HG03432 (cell line): ENCODE results near the gene FABP1.

ENCODE experiments used
- ATAC-seq: cut with Tn5 transposase; IDR thresholded peaks from one replicate; pipeline ENCODE4 v1.9.1; 2021; ENCODE audit warnings: mild to moderate bottlenecking, moderate library complexity; ENCODE audit not compliant: unreplicated experiment

FABP1 gene

DNA sequence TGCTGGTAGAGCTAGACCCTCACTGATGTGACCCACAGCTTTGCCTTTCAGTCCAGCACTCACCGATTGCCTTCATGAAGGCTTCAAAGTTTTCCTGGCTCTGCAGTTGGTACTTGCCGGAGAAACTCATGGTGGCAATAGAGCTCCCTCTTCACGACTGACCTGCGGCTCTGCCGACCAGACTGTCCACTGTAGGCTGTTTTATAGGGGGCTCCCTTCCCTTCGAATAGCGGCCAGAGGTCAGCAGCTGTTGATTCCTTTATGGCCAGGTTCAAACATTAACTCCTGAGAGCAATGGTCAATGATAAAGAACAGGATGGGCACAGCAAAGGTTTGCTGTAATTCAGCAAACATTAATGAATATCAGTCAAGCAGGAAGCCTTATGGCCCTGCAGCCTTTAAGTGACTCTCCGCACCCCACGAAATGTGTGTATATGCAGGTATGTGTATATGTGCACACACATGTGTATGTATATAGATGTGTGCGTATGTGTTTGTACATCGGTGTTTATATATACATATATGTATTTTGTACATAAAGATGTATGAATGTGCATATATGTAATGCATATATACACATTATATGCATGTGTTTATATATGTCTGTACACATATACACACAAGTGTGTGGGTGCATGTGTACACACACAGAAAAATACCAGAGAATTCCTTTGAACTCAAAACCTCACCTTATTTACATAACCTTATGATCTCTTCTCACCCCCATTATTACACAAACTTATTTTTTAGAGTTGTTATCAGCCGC, at the start of gene FABP1:
Gene FABP1, minus strand, starts transcription at position 175 of the 766 bp plus-strand sequence. Its CDS starts 45 bp downstream, at position 130.
- no peak for ATAC-seq

DNA sequence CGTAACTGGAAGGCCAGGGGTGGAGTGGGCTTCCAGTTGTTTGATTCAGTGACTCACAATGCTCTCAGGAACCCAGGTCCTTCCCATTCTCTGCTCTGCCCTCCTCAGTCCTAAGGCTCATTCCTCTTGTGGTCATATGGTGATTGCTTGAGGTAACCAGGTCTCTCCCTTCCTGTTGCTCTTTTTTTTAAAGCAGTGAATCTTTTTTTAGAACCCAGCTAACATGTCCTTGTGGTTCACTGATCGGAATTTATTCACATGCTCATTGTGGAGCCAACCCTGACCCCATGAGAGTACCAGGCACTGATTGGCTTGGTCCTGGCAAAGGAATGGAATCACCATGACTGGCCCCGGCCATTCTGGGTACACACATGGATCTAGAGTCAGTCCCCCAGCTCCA, 49.7 kb upstream of the FABP1 start:
- ATAC-seq: no peak

DNA sequence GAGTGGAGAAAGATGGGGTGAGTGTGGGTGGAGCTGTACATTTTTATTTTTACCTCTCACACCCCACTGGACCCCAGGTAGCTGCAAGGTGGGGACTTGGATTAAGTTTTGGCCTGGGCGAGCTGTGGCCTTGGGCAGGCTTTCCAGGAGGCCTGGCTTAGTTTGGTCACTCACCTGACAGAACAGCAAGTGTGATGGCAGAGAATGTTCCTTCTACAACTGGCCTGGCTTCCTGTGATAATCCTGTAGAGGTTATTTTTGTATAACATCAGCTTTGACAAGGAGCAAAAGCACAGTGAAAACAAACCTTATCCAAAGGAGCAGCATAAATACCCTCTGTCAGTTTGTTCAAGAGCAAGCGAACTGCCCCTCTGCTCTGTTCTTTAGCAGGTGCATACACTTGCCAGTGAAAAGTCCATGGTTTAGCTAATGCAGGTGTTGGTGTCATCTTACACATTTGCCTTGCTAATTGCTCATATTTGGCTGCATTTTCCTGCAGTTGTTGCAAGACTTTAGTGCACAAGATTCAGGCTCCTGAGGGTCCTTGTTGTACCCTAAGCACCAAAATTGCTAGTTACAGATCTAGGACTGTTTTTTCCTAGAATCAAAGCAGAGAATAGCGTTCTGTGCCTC, 48.6 kb upstream of the FABP1 start:
- no peak for ATAC-seq

DNA sequence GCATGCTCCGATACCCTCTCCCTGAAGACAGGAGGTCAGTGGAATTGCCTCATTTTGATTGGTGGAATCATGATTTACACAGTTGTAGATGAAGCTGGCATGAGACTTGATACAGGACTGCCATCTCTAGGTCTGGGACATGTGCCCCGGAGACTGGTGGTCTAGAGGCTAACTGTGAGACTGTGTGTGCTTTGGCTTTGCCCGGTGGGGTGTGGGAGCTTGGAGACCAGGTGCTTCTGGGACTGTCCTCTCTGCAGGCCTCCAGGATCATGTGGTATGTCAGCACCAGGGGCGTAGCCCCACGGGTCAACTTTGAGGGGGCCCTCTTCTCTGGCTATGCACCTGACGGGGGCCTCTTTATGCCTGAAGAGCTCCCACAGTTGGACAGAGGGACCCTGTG, 45.0 kb upstream of the FABP1 start:
- ATAC-seq: no peak

DNA sequence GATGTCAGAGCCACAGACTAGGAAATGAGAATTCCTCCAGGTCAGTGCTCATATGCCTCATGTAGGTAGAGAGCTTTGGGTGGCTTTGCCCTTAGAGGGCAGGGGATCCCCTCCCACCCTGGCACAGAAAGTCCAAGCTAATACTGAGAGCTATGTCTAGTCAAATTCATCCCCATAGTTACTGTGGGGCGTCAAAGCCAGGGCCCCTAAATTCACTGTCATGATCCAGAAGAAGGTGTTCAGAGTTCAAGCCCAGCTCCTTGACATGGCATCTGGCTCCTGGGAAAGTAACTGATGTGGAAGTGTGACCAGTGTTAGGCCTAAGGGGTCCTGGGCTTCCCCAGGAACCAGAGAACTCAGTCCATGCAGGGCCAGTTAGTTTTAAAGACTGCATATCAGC, 44.1 kb upstream of the FABP1 start:
- no peak for ATAC-seq

DNA sequence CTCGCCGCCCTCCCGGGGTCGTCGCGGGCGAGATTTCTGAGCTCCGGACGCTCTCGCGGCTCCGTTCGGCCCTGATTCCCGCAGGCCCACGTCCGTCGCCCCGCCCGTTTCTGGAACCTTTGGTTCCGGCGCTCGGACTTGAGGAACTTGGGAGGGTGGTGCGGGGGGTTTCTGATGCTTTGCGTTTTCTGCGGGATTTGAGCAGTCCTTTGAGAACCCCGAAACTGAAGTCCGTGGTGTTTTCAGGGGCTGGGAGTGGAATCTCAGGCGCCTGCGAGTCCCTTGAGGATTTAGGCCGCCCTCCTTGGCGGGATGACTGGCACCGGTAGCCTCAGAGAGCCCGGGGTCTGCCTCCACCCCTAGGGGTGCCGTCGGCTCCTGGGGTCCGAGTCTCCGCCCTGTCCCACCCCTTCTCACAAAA, 42.6 kb upstream of the FABP1 start:
- peak; percentile 33 for ATAC-seq

DNA sequence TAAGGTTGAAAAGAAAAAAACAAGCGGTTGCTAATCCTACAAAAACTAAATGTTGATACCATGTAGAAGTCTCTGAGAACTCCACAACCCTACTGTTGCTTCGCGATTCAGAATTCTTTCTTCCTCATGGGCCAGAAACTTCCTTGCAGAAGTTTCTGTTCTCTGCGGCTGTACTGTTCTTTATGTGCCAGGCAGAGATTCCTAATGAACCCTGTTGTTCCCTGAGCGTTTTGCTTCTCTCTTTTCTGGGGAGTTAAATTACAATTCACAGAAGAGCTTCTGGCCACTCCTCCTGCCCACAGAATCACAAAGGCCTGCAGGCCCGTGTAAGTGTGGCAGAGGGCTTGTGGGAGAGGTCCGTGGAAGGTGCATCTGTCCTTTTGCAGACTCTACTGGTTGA, 40.5 kb upstream of the FABP1 start:
- no peak for ATAC-seq

DNA sequence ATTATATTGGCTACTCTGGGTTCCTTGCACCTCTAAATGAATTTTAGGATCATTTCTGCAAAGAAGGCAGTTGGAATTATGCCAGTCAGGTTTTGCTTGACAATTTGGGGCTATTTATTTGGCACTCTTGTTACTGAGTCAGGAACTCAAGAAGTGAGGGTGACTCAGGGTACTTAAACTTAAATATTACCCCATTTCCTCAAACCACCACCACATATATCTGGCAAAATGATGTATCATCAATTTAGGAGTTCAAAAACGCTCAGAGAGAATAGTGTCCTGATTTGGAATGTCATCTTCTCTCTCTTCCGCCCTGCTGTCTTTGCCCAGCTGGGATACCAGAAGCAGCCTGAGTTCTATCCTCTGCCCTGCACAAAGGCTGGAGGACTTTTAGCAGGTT, 39.9 kb upstream of the FABP1 start:
- no peak for ATAC-seq

DNA sequence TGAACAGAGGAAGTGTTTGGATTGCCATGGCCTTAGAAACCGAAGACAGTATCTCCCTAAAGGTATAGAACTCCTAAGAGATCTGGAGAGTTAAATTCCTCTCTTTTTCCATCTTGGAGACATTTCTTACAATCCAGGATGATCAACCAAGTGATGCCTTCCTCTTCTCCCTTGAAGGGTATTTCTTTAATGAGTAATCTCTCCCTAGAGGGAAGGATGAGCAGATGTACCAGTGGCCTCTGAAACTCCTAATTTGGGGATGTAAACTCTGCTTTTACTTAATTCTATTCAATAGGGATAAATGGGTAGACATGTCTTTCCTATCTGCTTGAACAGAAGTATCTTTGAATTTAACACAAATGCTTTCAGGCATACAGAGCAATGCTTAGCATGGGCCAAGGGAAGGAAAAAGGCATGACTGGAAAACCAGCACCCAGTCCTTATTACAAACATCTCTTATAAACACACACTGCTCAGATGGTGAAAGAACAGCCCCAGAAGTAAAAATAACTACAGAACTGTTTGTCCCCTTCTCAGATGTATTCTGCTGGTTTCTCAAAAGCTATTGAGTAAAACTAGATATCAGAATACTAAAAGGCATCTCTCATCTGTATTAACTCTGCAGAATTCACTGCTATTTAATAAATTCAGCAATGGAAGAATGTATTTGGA, 37.6 kb upstream of the FABP1 start:
- no peak for ATAC-seq

DNA sequence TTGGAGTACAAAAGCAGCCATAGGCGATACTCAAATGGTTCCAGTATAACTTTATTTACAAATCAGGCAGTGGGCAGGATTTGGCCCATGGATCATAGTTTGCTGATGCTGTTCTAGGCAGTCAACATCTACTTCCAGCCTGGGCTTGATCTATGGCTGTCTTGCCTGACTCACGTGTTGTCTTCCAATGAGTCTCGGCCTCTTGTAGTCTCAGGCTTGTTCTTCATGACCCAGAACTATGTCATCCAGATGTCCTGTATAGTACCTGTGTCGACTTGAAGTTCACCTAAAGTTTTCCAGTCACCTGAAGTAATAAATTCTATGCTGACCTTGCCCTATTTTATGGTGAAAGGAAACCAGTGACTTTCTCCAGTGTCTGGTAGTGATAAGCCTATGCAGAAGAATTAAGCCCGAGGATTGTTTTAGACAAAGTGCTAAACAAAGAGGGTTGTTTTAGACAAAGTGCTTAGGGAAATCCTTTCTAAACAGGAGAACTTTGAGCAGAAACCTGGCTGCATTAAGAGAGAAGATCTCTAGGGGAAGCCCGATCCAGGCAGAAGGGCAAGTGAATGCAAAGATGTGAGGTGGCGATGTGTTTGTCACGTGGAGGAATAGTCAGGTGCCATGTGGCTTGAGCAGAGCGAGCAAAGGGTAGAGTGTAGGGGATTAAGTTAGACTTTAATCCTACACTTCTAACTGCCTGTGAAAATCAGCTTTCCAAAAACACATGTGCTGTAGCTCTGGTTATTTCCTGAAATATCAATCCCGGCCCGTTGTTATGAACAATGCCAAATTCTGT, 33.8 kb upstream of the FABP1 start:
- ATAC-seq: no peak

DNA sequence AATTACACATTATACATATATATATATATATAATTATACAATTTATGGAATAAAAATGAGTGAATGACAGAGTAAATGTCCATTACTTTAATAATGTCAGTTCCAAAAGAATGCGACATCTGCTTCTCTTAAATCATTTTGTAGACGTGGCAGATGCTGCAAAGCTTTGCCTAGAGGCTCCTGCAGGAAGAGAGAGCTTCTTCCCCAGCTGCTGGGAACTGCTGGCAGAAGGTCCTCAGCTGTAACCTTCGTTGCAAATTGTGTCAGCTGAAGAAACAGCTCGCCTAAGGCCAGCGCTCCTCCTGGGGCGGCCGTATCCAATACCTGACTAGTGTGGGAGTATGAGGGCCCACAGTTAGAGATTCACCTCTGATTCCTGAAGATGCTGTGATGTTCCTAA, 32.7 kb upstream of the FABP1 start:
- ATAC-seq: no peak

DNA sequence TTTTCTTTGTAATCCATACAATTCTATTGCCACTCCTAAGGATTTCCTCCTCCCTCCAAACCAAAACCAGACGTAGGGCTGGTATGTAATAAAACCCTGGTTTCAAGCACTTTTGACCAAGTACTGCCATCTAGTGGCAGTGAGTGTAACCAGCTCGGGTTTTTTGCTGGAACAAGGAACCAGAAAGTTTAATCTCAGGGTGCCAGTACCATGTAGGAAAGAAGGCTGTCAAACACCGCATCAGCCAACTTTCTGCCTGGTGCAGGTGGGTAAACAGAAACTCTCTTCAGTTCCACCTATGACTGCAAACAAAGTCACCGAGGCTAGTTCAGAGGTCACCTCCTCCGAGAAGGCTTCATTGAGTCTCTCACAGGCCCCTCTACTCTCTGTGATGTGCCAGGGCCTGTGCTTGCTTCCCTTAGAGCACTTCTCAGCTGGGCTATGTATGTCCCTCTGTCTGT, 32.1 kb upstream of the FABP1 start:
- ATAC-seq: peak; percentile 66

DNA sequence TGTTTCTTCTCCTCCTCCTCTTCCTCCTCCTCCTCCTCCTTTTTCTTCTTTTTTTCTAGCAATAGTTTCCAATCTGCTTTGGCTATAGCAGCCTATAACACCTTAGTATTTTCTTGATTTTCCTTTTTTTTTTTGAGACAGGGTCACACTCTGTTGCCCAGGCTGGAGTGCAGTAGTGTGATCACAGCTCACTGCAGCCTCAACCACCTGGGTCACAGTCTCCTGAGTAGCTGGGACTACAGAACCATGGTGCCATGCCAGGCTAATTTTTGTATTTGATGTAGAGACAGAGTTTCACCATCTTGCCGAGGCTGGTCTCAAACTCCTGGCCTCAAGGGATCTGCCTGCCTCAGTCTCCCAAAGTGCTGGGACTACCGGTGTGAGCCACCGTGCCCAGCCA, 31.6 kb upstream of the FABP1 start:
- no peak for ATAC-seq

DNA sequence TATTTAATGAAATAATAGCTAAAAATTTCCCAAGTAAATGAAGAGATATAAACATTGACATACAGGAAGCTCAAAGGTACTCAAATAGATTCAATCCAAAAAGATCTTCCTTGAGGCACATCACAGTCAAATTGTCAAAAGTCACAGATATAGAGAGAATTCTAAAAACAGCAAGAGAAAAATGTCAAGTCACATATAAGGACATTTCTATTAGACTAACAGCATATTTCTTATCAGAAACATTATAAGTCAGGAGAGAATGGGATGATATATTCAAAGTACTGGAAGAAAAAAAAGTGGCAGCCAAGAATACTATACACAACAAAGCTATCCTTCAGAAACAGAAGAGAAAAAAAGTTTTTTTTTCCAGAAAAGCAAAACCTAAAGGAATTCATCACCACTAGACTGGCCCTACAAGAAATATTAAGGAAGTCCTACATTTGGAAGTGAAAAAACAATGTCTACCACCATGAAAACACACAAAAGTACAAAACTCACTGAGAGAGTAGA, 21.1 kb upstream of the FABP1 start:
- no peak for ATAC-seq

DNA sequence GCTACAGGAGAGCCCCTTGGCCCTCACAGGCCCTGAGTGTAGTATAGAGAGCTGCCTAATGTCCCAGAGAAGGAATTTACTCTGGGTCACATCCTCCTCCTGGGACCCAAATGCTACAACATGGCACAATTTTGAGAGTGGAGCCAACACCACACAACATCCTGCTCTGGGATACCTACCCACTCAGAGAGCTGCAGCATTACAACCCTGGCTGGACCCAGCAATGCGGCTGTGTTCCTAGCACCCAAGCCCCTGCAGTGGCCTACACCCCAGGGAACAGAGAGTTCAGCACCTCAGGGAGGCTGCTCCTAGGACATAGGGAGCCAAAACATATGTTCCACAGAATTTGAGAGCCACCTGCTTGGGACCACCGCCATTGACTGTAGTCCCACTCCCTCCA, 19.3 kb upstream of the FABP1 start:
- no peak for ATAC-seq

DNA sequence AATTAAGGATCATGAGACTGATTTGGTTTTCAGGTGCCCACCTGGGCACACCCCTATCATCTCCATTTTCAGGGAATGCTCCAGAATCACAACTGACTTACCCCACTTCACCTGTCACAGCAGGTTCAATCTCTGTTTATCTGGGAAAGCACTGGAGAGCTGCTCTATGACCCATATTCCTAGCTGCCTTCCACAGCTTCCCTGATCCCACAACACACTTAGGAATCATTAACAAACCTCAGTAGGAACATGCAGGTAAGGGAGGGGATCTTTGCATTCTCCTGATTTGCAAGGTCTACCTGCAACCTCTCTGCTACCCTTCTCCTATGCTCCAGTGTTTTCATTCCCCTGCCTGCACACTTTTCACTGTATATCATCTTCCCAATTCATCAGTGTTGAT, 18.7 kb upstream of the FABP1 start:
- no peak for ATAC-seq

DNA sequence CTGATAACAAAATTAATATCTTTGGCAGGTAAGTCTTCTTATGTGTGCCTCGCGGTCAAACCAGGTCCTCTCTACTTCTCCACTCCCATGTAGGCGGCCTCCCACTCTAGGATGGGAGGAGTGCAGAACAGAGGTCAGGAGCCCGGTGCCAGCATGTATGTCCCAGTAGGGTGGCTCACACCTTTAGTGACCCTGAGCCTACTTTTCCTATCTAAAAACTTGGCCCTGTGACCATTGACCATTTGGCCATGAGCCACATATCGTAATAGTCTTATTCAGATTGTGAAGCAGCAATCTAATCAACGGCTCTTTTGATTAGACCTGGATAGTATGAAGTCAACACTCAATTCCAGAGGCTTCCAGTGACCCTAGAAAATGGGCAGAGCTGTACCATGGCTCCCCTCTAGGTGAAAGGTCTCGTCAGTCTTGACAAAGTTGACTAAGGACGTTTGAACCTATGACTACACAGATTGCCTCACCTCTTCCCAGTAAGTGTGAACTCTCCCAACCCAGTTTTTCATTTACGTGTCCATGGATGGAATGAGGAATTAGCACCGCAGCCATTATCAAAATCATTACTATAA, 17.1 kb upstream of the FABP1 start:
- no peak for ATAC-seq

DNA sequence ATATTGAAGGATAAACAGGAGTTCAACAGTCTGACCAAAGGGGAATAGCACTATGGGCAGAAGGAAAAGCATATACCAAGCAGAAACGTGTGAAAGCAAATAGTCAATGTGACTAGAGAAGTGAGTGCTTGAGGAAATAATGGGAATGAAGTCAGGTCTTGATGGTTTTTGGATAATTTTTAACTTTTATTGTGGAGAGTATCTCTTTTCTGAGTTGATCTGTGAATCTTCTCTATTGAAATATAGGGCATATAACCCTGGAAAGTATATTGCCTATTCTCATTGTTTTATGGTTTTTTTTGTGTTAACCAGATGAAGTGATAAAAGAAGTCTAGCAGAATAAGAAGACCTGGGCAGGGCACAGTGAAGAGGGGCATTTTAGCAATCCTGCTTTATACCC, 16.4 kb upstream of the FABP1 start:
- no peak for ATAC-seq

DNA sequence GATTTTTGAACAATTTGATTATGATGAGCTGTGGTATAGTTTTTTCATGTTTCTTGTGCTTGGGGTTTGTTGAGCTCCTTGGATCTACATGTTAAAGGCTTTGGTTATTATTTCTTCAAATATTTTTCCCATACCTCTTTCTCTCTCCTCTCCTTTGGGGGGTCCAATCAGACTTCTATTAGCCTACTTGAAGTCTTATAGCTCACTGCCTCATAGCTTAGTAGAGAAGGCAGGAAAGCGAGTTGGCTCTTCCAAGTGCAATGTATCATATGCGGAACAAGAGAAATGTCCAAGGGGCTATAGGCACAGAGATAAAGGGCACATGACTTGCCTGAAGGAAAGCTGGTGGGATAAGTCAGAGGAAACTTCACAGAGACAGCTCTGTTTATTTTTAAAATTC, 14.1 kb upstream of the FABP1 start:
- ATAC-seq: no peak

DNA sequence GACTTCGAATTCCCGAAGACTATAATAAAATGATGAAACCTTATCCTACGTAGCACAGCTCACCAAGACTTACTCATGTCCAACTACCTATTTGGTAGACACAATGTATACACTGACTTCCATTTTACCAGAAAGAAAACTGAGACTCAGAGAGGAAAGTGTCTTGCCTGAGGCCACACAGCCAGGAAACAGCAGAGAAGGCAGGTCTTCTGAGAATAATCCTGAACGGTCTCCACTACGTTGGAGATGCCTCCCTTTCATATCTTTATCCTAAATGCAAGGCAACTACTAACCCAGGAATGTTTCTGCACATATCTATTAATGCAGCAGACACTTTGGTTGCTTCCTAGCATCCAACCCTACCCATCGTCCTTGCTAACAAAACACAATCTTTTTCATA, 11.9 kb upstream of the FABP1 start:
- ATAC-seq: no peak
